ENCODE results near the gene AOPEP. TPM values are rescaled to one million over a fixed set of nuclear protein-coding genes. Genes with fewer than 3 reads are reported as not detected.

The AOPEP gene
- total and polyA plus RNA-seq, 2 donors (not counting 3 experiments of a cell fraction or from before 2014, with no cell fraction given), result 20.2 to 41.6 TPM

GRCh38 chr9:94933511-94933828 is 207.0 kb downstream of the AOPEP start:
- FAIRE-seq, result no peak
- H3K4me2 ChIP-seq (ENCODE audit: insufficient read depth, low read length), result no peak overlapping the region
- no peak overlapping the region for H2AFZ ChIP-seq (ENCODE audit: low read depth, low read length)
- POLR2A ChIA-PET, result no interaction called here
- no peaks in the 10 kb centered on the region for H4K20me1 ChIP-seq (replicated peaks; ENCODE audit: control insufficient read depth, extremely low read depth, insufficient read depth, low read length)
- dilution Hi-C loops (cut with MboI; ENCODE audit: extremely low pct_ligation_motif_present, low sequenced_read_pairs) (no loop called here), intact Hi-C loops (cut with micrococcal nuclease) (no loop called here)
- no peaks in the 10 kb centered on the region for H3K36me3 ChIP-seq (ENCODE audit: control insufficient read depth in 2 of 2, extremely low read depth in 1 of 2, insufficient read depth in 2 of 2, low read length in 2 of 2)
- H3K79me2 ChIP-seq (ENCODE audit: control insufficient read depth, insufficient read depth, low read length), result no peaks in the 10 kb centered on the region
- H3K9me3 ChIP-seq (replicated peaks; ENCODE audit: control insufficient read depth, insufficient read depth, low read length), result no peaks in the 10 kb centered on the region
- H3K27ac ChIP-seq (ENCODE audit: insufficient read depth, low read depth, low read length), result no peak overlapping the region
- CTCF ChIA-PET, result interaction anchor here (1.2 to 1.6 kb wide), 3 partner anchors 9 to 19 kb away, joined by 3 to 4 read pairs (median 3); no protein-coding TSS in a partner anchor
- peaks cover 27% of the 10 kb centered on the region for H3K4me1 ChIP-seq (ENCODE audit: control insufficient read depth, extremely low read depth, insufficient read depth, low read length)
- TF ChIP-seq MAX (IDR thresholded peaks at IDR 0.05; ENCODE audit: insufficient read depth, insufficient read length) (no peak), FOS (IDR thresholded peaks at IDR 0.05; ENCODE audit: borderline replicate concordance, insufficient read depth, low read length) (no peak), EZH2 (IDR thresholded peaks at IDR 0.05; ENCODE audit: borderline replicate concordance, low read depth, low read length, severe bottlenecking) (no peak), POLR2AphosphoS5 (IDR thresholded peaks at IDR 0.05; ENCODE audit: insufficient read depth, low read depth, low read length) (no peak), GATA2 (IDR thresholded peaks at IDR 0.05; ENCODE audit: insufficient read depth, insufficient read length, low read depth, low read length) (no peak), MYC (IDR thresholded peaks at IDR 0.05; ENCODE audit: low read depth, low read length) (no peak), POLR2A (IDR thresholded peaks at IDR 0.05; ENCODE audit: low read depth, low read length) (no peak), JUN (IDR thresholded peaks at IDR 0.05; ENCODE audit: borderline replicate concordance, insufficient read depth, insufficient read length, low read depth) (no peak)
- TF ChIP-seq, protein P1, sequence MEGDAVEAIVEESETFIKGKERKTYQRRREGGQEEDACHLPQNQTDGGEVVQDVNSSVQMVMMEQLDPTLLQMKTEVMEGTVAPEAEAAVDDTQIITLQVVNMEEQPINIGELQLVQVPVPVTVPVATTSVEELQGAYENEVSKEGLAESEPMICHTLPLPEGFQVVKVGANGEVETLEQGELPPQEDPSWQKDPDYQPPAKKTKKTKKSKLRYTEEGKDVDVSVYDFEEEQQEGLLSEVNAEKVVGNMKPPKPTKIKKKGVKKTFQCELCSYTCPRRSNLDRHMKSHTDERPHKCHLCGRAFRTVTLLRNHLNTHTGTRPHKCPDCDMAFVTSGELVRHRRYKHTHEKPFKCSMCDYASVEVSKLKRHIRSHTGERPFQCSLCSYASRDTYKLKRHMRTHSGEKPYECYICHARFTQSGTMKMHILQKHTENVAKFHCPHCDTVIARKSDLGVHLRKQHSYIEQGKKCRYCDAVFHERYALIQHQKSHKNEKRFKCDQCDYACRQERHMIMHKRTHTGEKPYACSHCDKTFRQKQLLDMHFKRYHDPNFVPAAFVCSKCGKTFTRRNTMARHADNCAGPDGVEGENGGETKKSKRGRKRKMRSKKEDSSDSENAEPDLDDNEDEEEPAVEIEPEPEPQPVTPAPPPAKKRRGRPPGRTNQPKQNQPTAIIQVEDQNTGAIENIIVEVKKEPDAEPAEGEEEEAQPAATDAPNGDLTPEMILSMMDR (IDR thresholded peaks at IDR 0.05; ENCODE audit: extremely low read depth in 1 of 2, insufficient read depth in 1 of 2, low read depth in 1 of 2, low read length in 2 of 2), result no peak
- H3K4me3 ChIP-seq (replicated peaks in 1 of 3; ENCODE audit: insufficient read depth in 1 of 3, low read depth in 1 of 3, low read length in 3 of 3), result no peak overlapping the region
- H3K9me1 ChIP-seq (replicated peaks; ENCODE audit: control insufficient read depth, extremely low read depth, insufficient read depth, low read length), result no peaks in the 10 kb centered on the region
- no TSS peak for BruUV-seq (replicated peaks)
- DNase-seq (ENCODE audit: low read depth, low spot score), result no peak
- no peaks in the 10 kb centered on the region for H3K27me3 ChIP-seq (ENCODE audit: control insufficient read depth in 2 of 2, insufficient read depth in 2 of 2, low read length in 2 of 2)
- no peak overlapping the region for H3K9ac ChIP-seq (replicated peaks; ENCODE audit: extremely low read depth, insufficient read depth, low read length)

All from endothelial cell of umbilical vein (primary cell).